COLO668 (cell line): ENCODE measurements around the gene CEACAM6.
"Not testable (repeated sequence)": the region's sequence is repeated elsewhere in the genome, so short reads cannot be mapped to it uniquely, and the experiment has no call there.

Source experiments
- DNase-seq: peaks from one replicate; lab custom pipeline; 2025; ENCODE audit not compliant: unreplicated experiment; lab: John Stamatoyannopoulos, UW

The CEACAM6 gene

GRCh38 chr19:41755328-41755913 is at the start of gene CEACAM6:
TSS of gene CEACAM6 (plus strand) at chr19:41755530. CDS start at chr19:41755639, 109 bp downstream.
- DNase-seq, result no peak

- DNase-seq, result peak; percentile 82
Measured at GRCh38 chr19:41706741-41707501, 48.4 kb upstream of the CEACAM6 start.

- peak; percentile 9 for DNase-seq
Measured at GRCh38 chr19:41707502-41707812, 47.9 kb upstream of the CEACAM6 start.

GRCh38 chr19:41707871-41708371 is 47.4 kb upstream of the CEACAM6 start:
- no peak for DNase-seq

GRCh38 chr19:41708481-41708880 is 46.8 kb upstream of the CEACAM6 start, which contains the start of gene CEACAM5:
TSS of gene CEACAM5 (plus strand) at chr19:41708626. CDS start at chr19:41708732, 106 bp downstream.
- peak; percentile 21 for DNase-seq

- not testable (repeated sequence) for DNase-seq
Measured at GRCh38 chr19:41709516-41709915, 45.8 kb upstream of the CEACAM6 start.

GRCh38 chr19:41709951-41710645 is 45.2 kb upstream of the CEACAM6 start:
- DNase-seq, result no peak

- no peak for DNase-seq
Measured at GRCh38 chr19:41711376-41712261, 43.7 kb upstream of the CEACAM6 start.

GRCh38 chr19:41714598-41714997 is 40.7 kb upstream of the CEACAM6 start:
- DNase-seq, result no peak

GRCh38 chr19:41718761-41719160 is 36.6 kb upstream of the CEACAM6 start:
- no peak for DNase-seq

GRCh38 chr19:41720103-41720502 is 35.2 kb upstream of the CEACAM6 start:
- DNase-seq, result no peak

- no peak for DNase-seq
Measured at GRCh38 chr19:41726493-41726892, 28.8 kb upstream of the CEACAM6 start.

GRCh38 chr19:41734156-41734555 is 21.2 kb upstream of the CEACAM6 start:
- DNase-seq, result peak; percentile 28

- peak; percentile 75 for DNase-seq
Measured at GRCh38 chr19:41734585-41734984, 20.7 kb upstream of the CEACAM6 start.

GRCh38 chr19:41735071-41735600 is 20.2 kb upstream of the CEACAM6 start:
- no peak for DNase-seq

GRCh38 chr19:41739361-41739760 is 16.0 kb upstream of the CEACAM6 start:
- DNase-seq, result no peak

GRCh38 chr19:41740415-41741243 is 14.7 kb upstream of the CEACAM6 start:
- no peak for DNase-seq

- DNase-seq, result no peak
Measured at GRCh38 chr19:41741244-41741554, 14.1 kb upstream of the CEACAM6 start.

GRCh38 chr19:41744850-41745249 is 10.5 kb upstream of the CEACAM6 start:
- DNase-seq, result no peak

GRCh38 chr19:41745756-41746155 is 9.6 kb upstream of the CEACAM6 start:
- no peak for DNase-seq
